HG02610 (cell line): ENCODE measurements around the gene GSTM2.

Experiments used
- ATAC-seq: cut with Tn5 transposase; IDR thresholded peaks from one replicate; pipeline ENCODE4 v1.9.1; 2021; ENCODE audit warnings: mild to moderate bottlenecking, moderate library complexity; ENCODE audit not compliant: unreplicated experiment

GSTM2 gene

GRCh38 chr1:109629372-109630030, 38.4 kb upstream of the GSTM2 start:
- no peak for ATAC-seq

- ATAC-seq = no peak
Observed at GRCh38 chr1:109630081-109630897, 37.6 kb upstream of the GSTM2 start.

GRCh38 chr1:109630898-109631512, 36.9 kb upstream of the GSTM2 start:
- no peak for ATAC-seq

GRCh38 chr1:109631513-109632505, 36.0 kb upstream of the GSTM2 start:
- ATAC-seq = no peak

GRCh38 chr1:109632671-109633346, 35.0 kb upstream of the GSTM2 start:
- ATAC-seq = no peak

- peak; percentile 59 for ATAC-seq
Observed at GRCh38 chr1:109634292-109634691, 33.6 kb upstream of the GSTM2 start.

GRCh38 chr1:109634771-109635750, 32.8 kb upstream of the GSTM2 start:
- ATAC-seq = no peak

GRCh38 chr1:109635862-109636200, 32.0 kb upstream of the GSTM2 start:
- ATAC-seq = no peak

- ATAC-seq = no peak
Observed at GRCh38 chr1:109636201-109636952, 31.5 kb upstream of the GSTM2 start.

GRCh38 chr1:109637446-109637845, 30.4 kb upstream of the GSTM2 start:
- no peak for ATAC-seq

GRCh38 chr1:109639063-109639840, 28.6 kb upstream of the GSTM2 start:
- no peak for ATAC-seq

GRCh38 chr1:109639841-109640184, 28.0 kb upstream of the GSTM2 start:
- no peak for ATAC-seq

GRCh38 chr1:109640285-109640865, 27.5 kb upstream of the GSTM2 start:
- ATAC-seq = peak; percentile 47

- ATAC-seq = no peak
Observed at GRCh38 chr1:109641078-109641740, 26.6 kb upstream of the GSTM2 start.

- no peak for ATAC-seq
Observed at GRCh38 chr1:109641861-109642260, 26.0 kb upstream of the GSTM2 start.

- no peak for ATAC-seq
Observed at GRCh38 chr1:109642626-109643025, 25.2 kb upstream of the GSTM2 start.
